ENCODE measurements around the gene LCN10. TPM values are rescaled to one million over a fixed set of nuclear protein-coding genes. Genes with fewer than 3 reads are reported as not detected.

The LCN10 gene
- total RNA-seq, 2 experiments from 2014 or later: 0.83 to 1.0 TPM

DNA sequence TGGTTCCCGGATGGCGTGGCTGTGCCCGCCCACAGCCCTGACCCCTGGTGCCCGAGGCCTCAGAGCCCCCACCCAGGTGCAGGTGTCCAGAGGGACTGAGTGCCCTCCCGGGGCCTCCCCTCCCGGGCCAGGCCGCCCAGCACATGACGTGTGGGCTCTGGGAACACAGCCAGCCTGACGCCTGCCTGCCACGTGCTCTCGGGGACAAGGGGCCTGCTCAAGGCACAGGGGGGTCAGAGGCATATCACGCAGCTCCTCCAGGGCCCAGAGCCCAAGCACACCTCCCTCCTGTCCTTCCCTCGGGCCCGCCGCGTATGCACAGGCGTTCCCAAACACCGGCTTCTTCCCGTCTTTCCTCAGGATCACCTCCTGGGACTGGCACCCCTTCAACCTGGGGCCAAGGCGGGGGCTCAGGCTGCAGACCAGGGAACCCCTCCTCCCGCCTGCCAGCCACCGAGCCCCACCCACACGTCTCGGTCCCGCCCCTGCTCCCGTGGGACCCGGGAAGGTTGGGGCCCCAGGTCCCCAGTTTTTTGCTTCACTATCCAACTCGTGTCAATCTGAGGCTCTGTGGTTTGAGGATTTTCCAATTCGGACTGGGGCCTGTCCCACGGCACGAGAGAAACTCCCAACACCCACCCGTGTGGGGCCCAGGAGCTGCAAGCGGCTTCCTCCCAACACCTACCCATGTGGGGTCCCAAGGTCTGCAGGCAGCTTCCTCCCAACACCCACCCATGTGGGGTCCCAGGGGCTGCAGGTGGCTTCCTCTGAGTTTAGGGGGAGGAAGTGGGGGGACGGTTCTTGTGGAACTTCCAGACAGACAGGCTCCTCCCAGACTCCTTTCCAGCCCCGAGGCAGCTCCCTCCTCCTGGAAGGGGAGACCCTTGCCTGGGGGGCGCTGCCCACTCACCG lies 1.5 kb downstream of the LCN10 start:
- Mint-ChIP-seq H3K27ac (no peak overlapping the region), H3K4me3 (peak overlapping the region; percentile 61), H3K36me3 (ENCODE audit: low read depth) (no peaks in the 10 kb centered on the region), H3K9me3 (no peaks in the 10 kb centered on the region), H3K27me3 (ENCODE audit: low read depth) (no peaks in the 10 kb centered on the region), H3K4me1 (ENCODE audit: low read depth) (peaks cover 18% of the 10 kb centered on the region)
- peak; percentile 38 for DNase-seq
- CTCF ChIA-PET: interaction anchor here (0.7 to 4.5 kb wide), 3 partner anchors 13 to 25 kb away, joined by 3 to 14 read pairs (median 4); partner anchors contain the start of gene LCN8
- intact Hi-C loops (cut with micrococcal nuclease): no loop called here

GRCh38 chr9:136740491-136740890 lies 2.2 kb downstream of the LCN10 start:
- DNase-seq: no peak
- CTCF ChIA-PET: interaction anchor here (1.1 to 4.5 kb wide), 2 partner anchors 14 to 18 kb away, joined by 5 to 14 read pairs; partner anchors contain the start of gene LCN8
- H3K4me3 Mint-ChIP-seq: peak overlapping the region; percentile 41
- intact Hi-C loops (cut with micrococcal nuclease): no loop called here
- H3K9me3 Mint-ChIP-seq: no peaks in the 10 kb centered on the region
- H3K4me1 Mint-ChIP-seq (ENCODE audit: low read depth): peaks cover 18% of the 10 kb centered on the region
- no peaks in the 10 kb centered on the region for H3K36me3 Mint-ChIP-seq (ENCODE audit: low read depth)
- H3K27me3 Mint-ChIP-seq (ENCODE audit: low read depth): no peaks in the 10 kb centered on the region
- no peak overlapping the region for H3K27ac Mint-ChIP-seq

DNA sequence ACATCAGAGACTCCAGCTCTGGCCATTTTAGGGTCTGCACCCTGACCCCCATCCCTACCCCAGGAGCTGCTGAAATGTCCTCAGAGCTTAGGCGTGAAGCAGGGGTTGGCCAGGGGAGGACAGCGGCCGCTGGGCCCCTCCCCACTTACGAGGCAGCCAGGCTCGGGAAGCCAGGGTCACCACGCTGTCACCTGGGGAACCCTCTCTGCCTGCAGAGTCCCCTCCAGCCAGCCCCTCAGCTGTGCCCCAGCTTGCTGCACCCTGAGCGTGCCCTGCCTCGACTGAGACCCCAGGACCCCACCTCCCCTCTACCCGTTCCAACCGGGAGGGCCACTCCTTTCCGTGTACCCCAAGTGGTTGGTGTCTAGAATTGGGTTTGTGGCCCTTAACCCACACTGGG lies 2.7 kb downstream of the LCN10 start:
- Mint-ChIP-seq H3K27me3 (ENCODE audit: low read depth) (no peaks in the 10 kb centered on the region), H3K36me3 (ENCODE audit: low read depth) (no peaks in the 10 kb centered on the region), H3K4me1 (ENCODE audit: low read depth) (peaks cover 18% of the 10 kb centered on the region), H3K9me3 (no peaks in the 10 kb centered on the region), H3K4me3 (peak overlapping the region; percentile 41), H3K27ac (no peak overlapping the region)
- intact Hi-C loops (cut with micrococcal nuclease): no loop called here
- CTCF ChIA-PET: interaction anchor here (1.1 to 4.5 kb wide), 2 partner anchors 13 to 18 kb away, joined by 5 to 14 read pairs; partner anchors contain the start of gene LCN8
- no peak for DNase-seq

DNA sequence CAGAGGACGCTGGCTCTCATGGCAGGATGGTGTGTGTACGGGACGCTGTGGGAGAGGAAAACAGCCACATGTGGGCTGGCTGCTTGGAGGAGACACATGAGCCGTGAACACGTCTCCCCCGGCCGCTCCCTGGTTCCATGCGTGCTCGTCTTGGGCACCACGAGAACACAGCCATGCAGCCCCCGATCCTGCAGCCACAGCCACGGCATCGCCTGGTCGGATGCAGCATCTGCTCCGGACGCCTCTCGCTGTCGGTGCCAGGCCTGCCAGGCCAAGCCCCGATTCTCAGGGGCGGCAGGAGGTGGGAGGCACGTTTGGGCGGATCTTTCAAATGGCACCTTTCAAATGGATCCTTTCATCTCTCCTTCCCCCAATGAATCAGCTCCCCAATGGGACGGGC lies 3.2 kb downstream of the LCN10 start:
- Mint-ChIP-seq H3K4me3 (no peak overlapping the region), H3K36me3 (ENCODE audit: low read depth) (no peaks in the 10 kb centered on the region), H3K27ac (no peak overlapping the region), H3K9me3 (no peaks in the 10 kb centered on the region), H3K27me3 (ENCODE audit: low read depth) (no peaks in the 10 kb centered on the region), H3K4me1 (ENCODE audit: low read depth) (peaks cover 21% of the 10 kb centered on the region)
- no peak for DNase-seq
- CTCF ChIA-PET: interaction anchor here (1.1 to 4.5 kb wide), 2 partner anchors 13 to 19 kb away, joined by 5 to 14 read pairs; partner anchors contain the start of gene LCN8
- intact Hi-C loops (cut with micrococcal nuclease): no loop called here

DNA sequence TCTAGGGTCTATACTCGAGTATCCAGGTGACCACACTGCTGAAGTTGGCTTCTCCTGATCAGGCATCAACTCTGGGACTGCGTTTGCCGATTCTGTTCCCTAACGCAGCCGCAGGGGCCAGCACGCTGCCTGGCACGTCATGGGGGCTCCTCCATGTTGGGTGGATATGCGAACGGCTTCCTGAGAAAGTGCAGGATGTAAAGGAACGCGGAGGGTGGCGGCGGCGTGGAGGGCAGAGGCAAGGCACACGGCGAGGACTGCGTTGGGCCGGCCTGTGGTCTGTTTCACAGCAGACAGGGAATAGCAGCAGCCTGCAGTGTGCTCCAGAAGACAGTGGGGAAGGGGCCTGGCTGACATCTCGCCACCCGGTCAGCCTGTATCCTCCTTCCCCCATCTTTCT lies 3.8 kb downstream of the LCN10 start:
- Mint-ChIP-seq H3K4me3 (no peak overlapping the region), H3K4me1 (ENCODE audit: low read depth) (peaks cover 24% of the 10 kb centered on the region), H3K27ac (no peak overlapping the region), H3K27me3 (ENCODE audit: low read depth) (no peaks in the 10 kb centered on the region), H3K36me3 (ENCODE audit: low read depth) (no peaks in the 10 kb centered on the region), H3K9me3 (no peaks in the 10 kb centered on the region)
- no peak for DNase-seq
- CTCF ChIA-PET: no interaction called here
- intact Hi-C loops (cut with micrococcal nuclease): no loop called here

DNA sequence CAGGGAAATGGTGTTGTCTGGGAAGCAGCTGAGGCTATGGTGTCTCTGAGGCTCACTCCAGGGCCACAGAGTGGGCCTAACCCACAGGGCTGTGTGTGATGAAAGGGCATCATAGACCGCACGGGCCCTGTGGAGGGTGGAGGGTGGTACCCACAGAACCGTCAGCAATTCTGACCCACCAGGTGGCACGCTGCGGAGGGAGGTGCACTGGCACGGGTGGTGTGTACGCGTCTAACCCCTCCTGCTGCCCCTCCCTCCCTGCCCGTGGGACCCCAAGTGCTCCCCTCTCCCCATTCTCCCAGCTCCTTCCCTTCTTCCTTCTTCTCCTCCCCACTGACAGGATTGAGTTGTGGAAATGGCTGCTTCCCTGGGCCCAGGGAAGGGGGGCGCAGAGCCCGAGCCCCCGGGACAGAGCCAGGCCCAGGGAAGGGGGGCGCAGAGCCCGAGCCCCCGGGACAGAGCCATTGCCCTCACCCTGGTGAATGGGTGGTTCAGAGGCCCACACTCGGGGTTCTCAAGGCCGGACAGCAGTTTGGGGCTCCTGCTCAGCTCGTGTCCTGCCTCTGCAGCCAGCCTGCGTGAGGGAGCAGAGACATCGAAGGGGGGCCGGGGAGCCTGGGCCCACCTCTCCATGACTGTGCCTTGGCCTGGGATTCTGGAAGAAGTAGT lies 6.8 kb downstream of the LCN10 start:
- CTCF ChIA-PET: no interaction called here
- Mint-ChIP-seq H3K27me3 (ENCODE audit: low read depth) (no peaks in the 10 kb centered on the region), H3K4me1 (ENCODE audit: low read depth) (peaks cover 22% of the 10 kb centered on the region), H3K36me3 (ENCODE audit: low read depth) (no peaks in the 10 kb centered on the region), H3K27ac (no peak overlapping the region), H3K4me3 (no peak overlapping the region), H3K9me3 (no peaks in the 10 kb centered on the region)
- intact Hi-C loops (cut with micrococcal nuclease): no loop called here
- no peak for DNase-seq

GRCh38 chr9:136734837-136735496 lies 7.8 kb downstream of the LCN10 start:
- H3K4me1 Mint-ChIP-seq (ENCODE audit: low read depth): peaks cover 20% of the 10 kb centered on the region
- no peak overlapping the region for H3K4me3 Mint-ChIP-seq
- no peaks in the 10 kb centered on the region for H3K36me3 Mint-ChIP-seq (ENCODE audit: low read depth)
- H3K27me3 Mint-ChIP-seq (ENCODE audit: low read depth): no peaks in the 10 kb centered on the region
- H3K27ac Mint-ChIP-seq: no peak overlapping the region
- H3K9me3 Mint-ChIP-seq: no peaks in the 10 kb centered on the region
- intact Hi-C loops (cut with micrococcal nuclease): no loop called here
- CTCF ChIA-PET: no interaction called here
- DNase-seq: peak; percentile 42

GRCh38 chr9:136733611-136734010 lies 9.1 kb downstream of the LCN10 start:
- Mint-ChIP-seq H3K4me1 (ENCODE audit: low read depth) (peaks cover 27% of the 10 kb centered on the region), H3K27ac (no peak overlapping the region), H3K36me3 (ENCODE audit: low read depth) (no peaks in the 10 kb centered on the region), H3K4me3 (no peak overlapping the region), H3K27me3 (ENCODE audit: low read depth) (no peaks in the 10 kb centered on the region), H3K9me3 (no peaks in the 10 kb centered on the region)
- DNase-seq: no peak
- CTCF ChIA-PET: no interaction called here
- intact Hi-C loops (cut with micrococcal nuclease): no loop called here

DNA sequence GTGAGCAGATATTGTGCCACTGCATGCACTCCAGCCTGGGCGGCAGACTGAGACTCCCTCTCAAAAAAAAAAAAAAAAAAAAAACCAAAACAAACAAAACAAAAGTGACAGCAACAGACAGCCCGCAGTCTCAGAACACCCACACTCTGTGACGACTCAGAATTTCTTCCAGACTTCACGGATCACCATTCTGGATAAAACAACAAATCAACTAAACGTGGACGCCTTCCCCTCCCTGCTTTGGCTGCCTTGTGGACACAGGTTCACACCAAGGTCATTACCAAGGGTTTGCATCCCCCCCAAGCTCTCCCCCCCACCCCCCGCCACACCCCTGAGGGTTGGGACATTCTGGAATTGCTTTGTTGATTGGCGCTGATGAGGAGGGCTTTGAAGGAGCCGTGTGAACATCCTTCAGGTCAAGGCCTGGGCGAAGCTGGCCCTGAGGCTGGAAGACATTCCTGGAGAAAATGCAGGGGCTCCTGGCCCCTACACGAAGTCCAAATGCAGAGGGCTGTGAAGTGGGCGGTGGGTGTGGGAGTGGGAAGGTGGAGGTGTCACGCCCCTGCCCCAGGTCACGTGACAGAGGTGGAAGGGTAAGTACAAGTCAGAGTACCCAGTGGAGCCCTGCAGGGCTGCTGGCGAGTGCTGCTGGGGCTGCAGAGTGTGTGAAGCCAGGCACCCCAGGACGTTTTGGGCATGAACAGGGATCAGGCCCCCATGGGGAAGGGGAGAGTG lies 10.1 kb downstream of the LCN10 start:
- Mint-ChIP-seq H3K27ac (no peak overlapping the region), H3K27me3 (ENCODE audit: low read depth) (no peaks in the 10 kb centered on the region), H3K4me3 (no peak overlapping the region), H3K36me3 (ENCODE audit: low read depth) (peaks cover under 1% of the 10 kb centered on the region), H3K4me1 (ENCODE audit: low read depth) (peaks cover 27% of the 10 kb centered on the region), H3K9me3 (no peaks in the 10 kb centered on the region)
- intact Hi-C loops (cut with micrococcal nuclease): no loop called here
- CTCF ChIA-PET: interaction anchor here (0.6 kb wide), 1 partner anchor 200 kb away, joined by 5 read pairs; no protein-coding TSS in a partner anchor
- no peak for DNase-seq

DNA sequence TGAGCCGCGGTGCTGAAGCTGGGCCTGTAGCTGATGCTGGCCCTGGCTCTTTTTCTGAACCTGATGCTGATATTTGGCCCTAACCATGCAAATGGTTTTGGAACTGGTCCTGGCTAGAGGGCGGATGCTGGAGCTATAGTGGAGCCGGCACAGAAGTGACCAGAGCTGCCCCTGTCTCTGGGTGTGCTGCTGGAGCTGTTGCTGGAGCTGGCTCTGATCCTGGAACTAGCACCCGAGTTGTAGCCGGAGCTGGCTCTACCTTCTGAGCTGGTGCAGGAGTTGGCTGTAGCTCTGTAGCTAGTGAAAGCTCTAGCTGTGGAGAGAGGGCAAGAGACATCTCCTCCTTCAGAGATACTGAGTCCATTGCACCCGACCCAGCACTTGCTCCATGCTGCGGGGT lies 12.8 kb downstream of the LCN10 start:
- Mint-ChIP-seq H3K27me3 (ENCODE audit: low read depth) (no peaks in the 10 kb centered on the region), H3K36me3 (ENCODE audit: low read depth) (peaks cover 21% of the 10 kb centered on the region), H3K9me3 (no peaks in the 10 kb centered on the region), H3K27ac (no peak overlapping the region), H3K4me3 (peak overlapping the region; percentile 92), H3K4me1 (ENCODE audit: low read depth) (peaks cover 43% of the 10 kb centered on the region)
- intact Hi-C loops (cut with micrococcal nuclease): loop anchor here (2.0 kb wide), 1 partner anchor 43 kb away; the partner anchor contains the start of gene AGPAT2
- DNase-seq: no peak
- CTCF ChIA-PET: interaction anchor here (1.0 to 2.0 kb wide), 7 partner anchors 20 to 305 kb away, joined by 3 to 8 read pairs (median 3); partner anchors contain the start of gene LCN8

- peak; percentile 21 for DNase-seq
- Mint-ChIP-seq H3K9me3 (no peaks in the 10 kb centered on the region), H3K4me1 (ENCODE audit: low read depth) (peaks cover 47% of the 10 kb centered on the region), H3K27ac (no peak overlapping the region), H3K4me3 (peak overlapping the region; percentile 92), H3K27me3 (ENCODE audit: low read depth) (no peaks in the 10 kb centered on the region), H3K36me3 (ENCODE audit: low read depth) (peaks cover 28% of the 10 kb centered on the region)
- CTCF ChIA-PET: interaction anchor here (0.9 to 2.0 kb wide), 7 partner anchors 16 to 306 kb away, joined by 3 to 8 read pairs (median 4); partner anchors contain the start of gene LCN8
- intact Hi-C loops (cut with micrococcal nuclease): loop anchor here (2.0 kb wide), 1 partner anchor 42 kb away; the partner anchor contains the start of gene AGPAT2
Measured at GRCh38 chr9:136729144-136729543, 13.6 kb downstream of the LCN10 start.

Data from activated naive CD4-positive, alpha-beta T cell treated with anti-CD3 and anti-CD28 coated beads for 36 hours (primary cell).